IMR-90 (cell line): ENCODE measurements around the gene CTNNBIP1. TPM values are rescaled to one million over a fixed set of nuclear protein-coding genes. Genes with fewer than 3 reads are reported as not detected.

Experiments
- ATAC-seq: fragments of 200-7000 bp; cut with Tn5 transposase; 2 replicates; pipeline ENCODE4 v1.9.1; 2020; ENCODE audit warnings: low read depth, mild to moderate bottlenecking, moderate library complexity
- BruUV-seq: library from RNA; stranded (reverse); fragments of 400-500 nt; replicated peaks from 2 replicates; lab custom pipeline; 2021; lab: Mats Ljungman, UMichigan
- CTCF ChIA-PET: fragments of 300-600 bp; formaldehyde crosslinking; extraction: SDS; loops from one replicate; lab custom pipeline; 2021; ENCODE audit warnings: antibody characterized with exemption; lab: Yijun Ruan, JAX
- POLR2A ChIA-PET: fragments of 300-600 bp; sonication (Branson Sonifier 250); formaldehyde crosslinking; loops from one replicate; lab custom pipeline; 2022; ENCODE audit warnings: antibody characterized with exemption; ENCODE audit not compliant: unreplicated experiment; lab: Charles Lee
- DNase-seq: peaks from one replicate; pipeline ENCODE4 v3.0.0; 2013
- H2AFZ ChIP-seq: replicated peaks from 2 replicates; pipeline ENCODE3; 2013; ENCODE audit warnings: low read length, mild to moderate bottlenecking; ENCODE audit not compliant: poor library complexity
- H2AK5ac ChIP-seq: 2 replicates; pipeline ENCODE4 v1.6.1; 2013; ENCODE audit warnings: low read depth, low read length, inconsistent platforms
- H2AK9ac ChIP-seq: replicated peaks from 2 replicates; pipeline ENCODE3; 2013; ENCODE audit warnings: mild to moderate bottlenecking, low read depth, low read length, moderate library complexity; ENCODE audit not compliant: poor library complexity
- H2BK120ac ChIP-seq: 2 replicates; pipeline ENCODE4 v1.6.1; 2013; ENCODE audit warnings: low read depth, low read length, inconsistent platforms
- H2BK15ac ChIP-seq: 3 replicates; pipeline ENCODE4 v1.6.1; 2013; ENCODE audit warnings: low read depth, low read length, inconsistent platforms
- H2BK20ac ChIP-seq: 2 replicates; pipeline ENCODE4 v1.6.1; 2013; ENCODE audit warnings: low read depth, mild to moderate bottlenecking, inconsistent platforms, low read length, moderate library complexity
- H2BK5ac ChIP-seq: 2 replicates; pipeline ENCODE4 v1.6.1; 2013; ENCODE audit warnings: mild to moderate bottlenecking, low read depth, low read length, inconsistent platforms; ENCODE audit not compliant: poor library complexity, severe bottlenecking
- H3K14ac ChIP-seq: replicated peaks from 2 replicates; pipeline ENCODE4 v1.6.1; 2013; ENCODE audit warnings: low read depth, low read length, inconsistent platforms
- H3K18ac ChIP-seq: 2 replicates; pipeline ENCODE4 v1.6.1; 2013; ENCODE audit warnings: low read depth, low read length, control low read depth
- H3K23ac ChIP-seq: 2 replicates; pipeline ENCODE4 v1.6.1; 2013; ENCODE audit warnings: low read depth, low read length, inconsistent platforms
- H3K27ac ChIP-seq: 2 replicates; pipeline ENCODE4 v1.5.1; 2013; ENCODE audit warnings: mild to moderate bottlenecking, control low read depth, low read length; ENCODE audit not compliant: insufficient read depth
- H3K27me3 ChIP-seq: 2 replicates; pipeline ENCODE4 v1.6.1; 2013; ENCODE audit warnings: low read length; ENCODE audit not compliant: control insufficient read depth, insufficient read depth
- H3K36me3 ChIP-seq: 2 replicates; pipeline ENCODE4 v1.6.1; 2013; ENCODE audit warnings: low read length, mixed read lengths; ENCODE audit not compliant: control insufficient read depth, insufficient read depth
- H3K4ac ChIP-seq: 2 replicates; pipeline ENCODE4 v1.6.1; 2013; ENCODE audit warnings: low read depth, low read length, inconsistent platforms
- H3K4me1 ChIP-seq: 2 replicates; pipeline ENCODE4 v1.6.1; 2013; ENCODE audit warnings: low read length, mixed read lengths; ENCODE audit not compliant: control insufficient read depth, insufficient read depth
- H3K4me2 ChIP-seq: 2 replicates; pipeline ENCODE4 v1.6.1; 2013; ENCODE audit warnings: low read depth, mild to moderate bottlenecking, control low read depth, low read length, moderate library complexity
- H3K4me3 ChIP-seq: 2 replicates; pipeline ENCODE4 v1.5.1; 2013; ENCODE audit warnings: low read depth, mild to moderate bottlenecking, control low read depth, low read length, moderate library complexity; ENCODE audit not compliant: insufficient read depth
- H3K56ac ChIP-seq: 2 replicates; pipeline ENCODE4 v1.6.1; 2013; ENCODE audit warnings: low read length, inconsistent platforms; ENCODE audit not compliant: insufficient read depth; ENCODE audit errors: extremely low read depth
- H3K79me1 ChIP-seq, 2 experiments: 2 replicates each; pipeline ENCODE4 v1.6.1; 2013; ENCODE audit warnings: low read length in 2 of 2, inconsistent platforms in 1 of 2, low read depth in 1 of 2
- H3K9ac ChIP-seq: 2 replicates; pipeline ENCODE4 v1.6.1; 2013; ENCODE audit warnings: low read depth, low read length, control low read depth
- H3K9me1 ChIP-seq: 2 replicates; pipeline ENCODE4 v1.6.1; 2013; ENCODE audit warnings: low read length, inconsistent platforms; ENCODE audit not compliant: insufficient read depth
- H3K9me3 ChIP-seq: 2 replicates; pipeline ENCODE4 v1.6.1; 2013; ENCODE audit warnings: low read length; ENCODE audit not compliant: control insufficient read depth, insufficient read depth
- H4K20me1 ChIP-seq: 2 replicates; pipeline ENCODE4 v1.6.1; 2013; ENCODE audit warnings: low read length, inconsistent platforms; ENCODE audit not compliant: insufficient read depth
- H4K5ac ChIP-seq: 2 replicates; pipeline ENCODE4 v1.6.1; 2013; ENCODE audit warnings: mild to moderate bottlenecking, low read depth, low read length, control low read depth
- H4K8ac ChIP-seq, 2 experiments: 2 replicates each; pipeline ENCODE4 v1.6.1; 2013; ENCODE audit warnings: low read depth in 2 of 2, low read length in 2 of 2, control low read depth in 1 of 2, inconsistent platforms in 1 of 2
- H4K91ac ChIP-seq: 2 replicates; pipeline ENCODE4 v1.6.1; 2013; ENCODE audit warnings: low read depth, low read length, inconsistent platforms; ENCODE audit not compliant: insufficient read depth
- MXI1 ChIP-seq: IDR thresholded peaks from 2 replicates; pipeline ENCODE4 v1.6.1; 2012; ENCODE audit warnings: low read depth, mild to moderate bottlenecking, low read length, moderate library complexity, borderline replicate concordance
- NFE2L2 ChIP-seq: fragments of 150-350 bp; IDR thresholded peaks from 2 replicates; pipeline ENCODE4 v1.6.1; 2016; ENCODE audit warnings: low read depth, mild to moderate bottlenecking, low read length
- RFX5 ChIP-seq: IDR thresholded peaks from 2 replicates; pipeline ENCODE4 v1.8.0; 2012; ENCODE audit warnings: low read depth, mild to moderate bottlenecking, low read length, moderate library complexity
- WGBS, 2 experiments: methylation state at CpG; one replicate each; pipeline versions ENCODE4 v1.1.5 to v1.1.7; 2013; ENCODE audit warnings: missing lambda C conversion rate in 2 of 2; ENCODE audit not compliant: insufficient read length in 1 of 2; ENCODE audit errors: extremely low coverage in 2 of 2; 5-methylcytosine and 5-hydroxymethylcytosine counted together
- dilution Hi-C: fragments of 300-500 bp; cut with HindIII; formaldehyde crosslinking; loops from one replicate; pipeline ENCODE4 v1.14.3; 2018; ENCODE audit warnings: low sequenced_read_pairs; ENCODE audit not compliant: unreplicated experiment
- in situ Hi-C: fragments of 300-500 bp; cut with MboI; formaldehyde crosslinking; loops from 3 replicates; pipeline ENCODE4 v1.14.3; 2019; ENCODE audit warnings: low sequenced_read_pairs, inconsistent platforms, mixed read lengths
- intact Hi-C: fragments of 100-400 bp; cut with micrococcal nuclease; formaldehyde crosslinking; loops from 2 replicates; pipeline ENCODE4 v1.10.0; 2022
- polyA plus RNA-seq, 3 experiments: library from polyadenylated mRNA; depleted of rRNA; stranded (reverse); fragments of >200 nt; gene quantifications; 2 replicates each; pipeline ENCODE4 v1.2.3, GENCODE V29; 2012; ENCODE audit warnings: low replicate concordance in 1 of 3
- total RNA-seq: library from RNA; depleted of rRNA; stranded (reverse); fragments of >200 nt; gene quantifications from 2 replicates; pipeline ENCODE4 v1.2.3, GENCODE V29; 2012
- TF ChIP-seq, protein P1 (sequence below): conservative IDR thresholded peaks from 2 replicates; pipeline ENCODE4 v1.5.1; 2012; ENCODE audit warnings: mild to moderate bottlenecking, low read depth, low read length, improper control_type of control experiment
- TF ChIP-seq, protein P2 (sequence below): fragments of 150-350 bp; IDR thresholded peaks from 2 replicates; pipeline ENCODE4 v1.6.1; 2016; ENCODE audit warnings: low read depth, mild to moderate bottlenecking, low read length, moderate library complexity, borderline replicate concordance

The CTNNBIP1 gene
- total and polyA plus RNA-seq, 2 of the 4 experiments (the other 2 are of a cell fraction), result 24.7 to 28.5 TPM

GRCh38 chr1:9853249-9853595, 56.8 kb downstream of the CTNNBIP1 start:
- H2AK5ac ChIP-seq, result no peak overlapping the region
- H3K4ac ChIP-seq, result no peak overlapping the region
- dilution Hi-C loops, result no loop called here
- no peaks in the 10 kb centered on the region for H3K9me1 ChIP-seq
- TF ChIP-seq RFX5 (no peak), MXI1 (no peak), NFE2L2 (no peak)
- TF ChIP-seq, protein P1, sequence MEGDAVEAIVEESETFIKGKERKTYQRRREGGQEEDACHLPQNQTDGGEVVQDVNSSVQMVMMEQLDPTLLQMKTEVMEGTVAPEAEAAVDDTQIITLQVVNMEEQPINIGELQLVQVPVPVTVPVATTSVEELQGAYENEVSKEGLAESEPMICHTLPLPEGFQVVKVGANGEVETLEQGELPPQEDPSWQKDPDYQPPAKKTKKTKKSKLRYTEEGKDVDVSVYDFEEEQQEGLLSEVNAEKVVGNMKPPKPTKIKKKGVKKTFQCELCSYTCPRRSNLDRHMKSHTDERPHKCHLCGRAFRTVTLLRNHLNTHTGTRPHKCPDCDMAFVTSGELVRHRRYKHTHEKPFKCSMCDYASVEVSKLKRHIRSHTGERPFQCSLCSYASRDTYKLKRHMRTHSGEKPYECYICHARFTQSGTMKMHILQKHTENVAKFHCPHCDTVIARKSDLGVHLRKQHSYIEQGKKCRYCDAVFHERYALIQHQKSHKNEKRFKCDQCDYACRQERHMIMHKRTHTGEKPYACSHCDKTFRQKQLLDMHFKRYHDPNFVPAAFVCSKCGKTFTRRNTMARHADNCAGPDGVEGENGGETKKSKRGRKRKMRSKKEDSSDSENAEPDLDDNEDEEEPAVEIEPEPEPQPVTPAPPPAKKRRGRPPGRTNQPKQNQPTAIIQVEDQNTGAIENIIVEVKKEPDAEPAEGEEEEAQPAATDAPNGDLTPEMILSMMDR, result no peak
- TF ChIP-seq, protein P2, sequence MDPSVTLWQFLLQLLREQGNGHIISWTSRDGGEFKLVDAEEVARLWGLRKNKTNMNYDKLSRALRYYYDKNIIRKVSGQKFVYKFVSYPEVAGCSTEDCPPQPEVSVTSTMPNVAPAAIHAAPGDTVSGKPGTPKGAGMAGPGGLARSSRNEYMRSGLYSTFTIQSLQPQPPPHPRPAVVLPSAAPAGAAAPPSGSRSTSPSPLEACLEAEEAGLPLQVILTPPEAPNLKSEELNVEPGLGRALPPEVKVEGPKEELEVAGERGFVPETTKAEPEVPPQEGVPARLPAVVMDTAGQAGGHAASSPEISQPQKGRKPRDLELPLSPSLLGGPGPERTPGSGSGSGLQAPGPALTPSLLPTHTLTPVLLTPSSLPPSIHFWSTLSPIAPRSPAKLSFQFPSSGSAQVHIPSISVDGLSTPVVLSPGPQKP, result no peak
- no peaks in the 10 kb centered on the region; a peak in 1 of 4 replicates for H3K79me1 ChIP-seq
- H4K8ac ChIP-seq, result no peak overlapping the region
- no peak for DNase-seq
- peaks cover 6% of the 10 kb centered on the region for H3K36me3 ChIP-seq
- H2AFZ ChIP-seq, result no peak overlapping the region
- BruUV-seq, result no TSS peak
- H2BK20ac ChIP-seq, result no peak overlapping the region
- intact Hi-C loops, result no loop called here
- H4K20me1 ChIP-seq, result no peaks in the 10 kb centered on the region
- in situ Hi-C loops, result no loop called here
- H3K4me2 ChIP-seq, result no peak overlapping the region
- no peak overlapping the region for H3K27ac ChIP-seq
- no peak overlapping the region for H2AK9ac ChIP-seq
- H3K9ac ChIP-seq, result no peak overlapping the region
- no peaks in the 10 kb centered on the region; the same call in 1 of the 2 replicates for H3K4me1 ChIP-seq
- 73% methylated on average over 3 of the region's 4 CpGs; no CpG with 5 or more reads in 1 of the 2 experiments for WGBS, 2 experiments
- no peak overlapping the region for H2BK15ac ChIP-seq
- no peak overlapping the region for H3K4me3 ChIP-seq
- CTCF ChIA-PET, result interaction anchor here (0.6 kb wide), 1 partner anchor 191 kb away, joined by 6 read pairs; no protein-coding TSS in a partner anchor
- no peak overlapping the region for H4K5ac ChIP-seq
- H3K27me3 ChIP-seq, result no peaks in the 10 kb centered on the region
- no peak overlapping the region for H2BK120ac ChIP-seq
- no peak overlapping the region for H2BK5ac ChIP-seq
- no peak overlapping the region for H3K56ac ChIP-seq
- H4K91ac ChIP-seq, result no peak overlapping the region
- POLR2A ChIA-PET, result no interaction called here
- no peak for ATAC-seq
- H3K18ac ChIP-seq, result no peak overlapping the region
- no peaks in the 10 kb centered on the region for H3K9me3 ChIP-seq
- no peak overlapping the region for H3K14ac ChIP-seq
- H3K23ac ChIP-seq, result no peak overlapping the region
